ENCODE data around the gene CREBZF. TPM values are rescaled to one million over a fixed set of nuclear protein-coding genes. Genes with fewer than 3 reads are reported as not detected.
"Not testable (repeated sequence)": the region's sequence is repeated elsewhere in the genome, so short reads cannot be mapped to it uniquely, and the experiment has no call there.

The CREBZF gene
- total RNA-seq, 1 donor from 2014 or later = 39.6 TPM

GRCh38 chr11:85679576-85679975 lies 14.6 kb upstream of the CREBZF start:
- no peak for ATAC-seq
- TF ChIP-seq CTCF (IDR thresholded peaks at IDR 0.05) = no peak
- intact Hi-C loops (cut with DNase I) = no loop called here

GRCh38 chr11:85673393-85673792 lies 8.5 kb upstream of the CREBZF start:
- intact Hi-C loops (cut with DNase I) = no loop called here
- no peaks in the 10 kb centered on the region for H3K36me3 ChIP-seq
- ATAC-seq = no peak
- H3K9me3 ChIP-seq = no peaks in the 10 kb centered on the region
- H3K4me3 ChIP-seq = no peak overlapping the region
- no peak for DNase-seq
- no peaks in the 10 kb centered on the region for H3K27me3 ChIP-seq (ENCODE audit: low read depth)
- no peak overlapping the region for H3K27ac ChIP-seq
- TF ChIP-seq CTCF (IDR thresholded peaks at IDR 0.05) = no peak
- no peaks in the 10 kb centered on the region for H3K4me1 ChIP-seq

More at GRCh38 chr11:85679576-85679975, 14.6 kb upstream of the CREBZF start:
- H3K4me1 ChIP-seq = peaks cover 8% of the 10 kb centered on the region
- H3K9me3 ChIP-seq = no peaks in the 10 kb centered on the region
- H3K36me3 ChIP-seq = no peaks in the 10 kb centered on the region
- H3K27ac ChIP-seq = no peak overlapping the region
- DNase-seq = no peak
- no peaks in the 10 kb centered on the region for H3K27me3 ChIP-seq (ENCODE audit: low read depth)
- H3K4me3 ChIP-seq = no peak overlapping the region

- no peak for ATAC-seq
- Histone ChIP-seq H3K4me3 (no peak overlapping the region), H3K36me3 (no peaks in the 10 kb centered on the region), H3K4me1 (no peaks in the 10 kb centered on the region), H3K9me3 (no peaks in the 10 kb centered on the region), H3K27ac (no peak overlapping the region), H3K27me3 (ENCODE audit: low read depth) (no peaks in the 10 kb centered on the region)
- intact Hi-C loops (cut with DNase I) = no loop called here
- DNase-seq = peak; percentile 26
- TF ChIP-seq CTCF (IDR thresholded peaks at IDR 0.05) = no peak
Measured at GRCh38 chr11:85672105-85672902, 7.4 kb upstream of the CREBZF start.

- H3K9me3 ChIP-seq; H3K27me3 ChIP-seq (ENCODE audit: low read depth); H3K4me3 ChIP-seq; ATAC-seq; DNase-seq; H3K4me1 ChIP-seq; intact Hi-C loops (cut with DNase I); H3K36me3 ChIP-seq; H3K27ac ChIP-seq: not testable (repeated sequence)
Measured at GRCh38 chr11:85670949-85671663, 6.2 kb upstream of the CREBZF start.

- H3K36me3 ChIP-seq = no peaks in the 10 kb centered on the region
Measured at GRCh38 chr11:85668157-85668556, 3.2 kb upstream of the CREBZF start.

More at GRCh38 chr11:85668157-85668556, 3.2 kb upstream of the CREBZF start:
- ATAC-seq (no peak), DNase-seq (no peak)
- no peak overlapping the region for H3K27ac ChIP-seq
- H3K4me3 ChIP-seq = no peak overlapping the region
- H3K27me3 ChIP-seq (ENCODE audit: low read depth) = no peaks in the 10 kb centered on the region
- H3K4me1 ChIP-seq = peaks cover 6% of the 10 kb centered on the region
- H3K9me3 ChIP-seq = no peaks in the 10 kb centered on the region
- TF ChIP-seq CTCF (IDR thresholded peaks at IDR 0.05) = no peak
- intact Hi-C loops (cut with DNase I) = no loop called here

Data from lower lobe of right lung (tissue), 2 donors.